KOPT-K1 (cell line): ENCODE data around the gene KIF22.
"Not testable (repeated sequence)": the region's sequence is repeated elsewhere in the genome, so short reads cannot be mapped to it uniquely, and the experiment has no call there.

Experiments
- H3K27ac ChIP-seq: fragments of 200-600 bp; sonication (generic); 2 replicates; pipeline ENCODE4 v1.5.1; 2016; ENCODE audit warnings: antibody characterized with exemption, mild to moderate bottlenecking, low read depth, low read length; ENCODE audit not compliant: poor library complexity, severe bottlenecking
- H3K36me3 ChIP-seq: fragments of 200-600 bp; sonication (generic); 2 replicates; pipeline ENCODE4 v1.5.1; 2017; ENCODE audit warnings: antibody characterized with exemption, mild to moderate bottlenecking, low read length, moderate library complexity; ENCODE audit not compliant: insufficient read depth
- H3K9me3 ChIP-seq: fragments of 200-600 bp; sonication (generic); 2 replicates; pipeline ENCODE4 v1.5.1; 2017; ENCODE audit warnings: antibody characterized with exemption, low read length, mild to moderate bottlenecking; ENCODE audit not compliant: insufficient read depth, poor library complexity, severe bottlenecking

KIF22 gene

GRCh38 chr16:29760567-29761279 lies 29.8 kb upstream of the KIF22 start:
- Histone ChIP-seq H3K36me3 (no peaks in the 10 kb centered on the region), H3K27ac (no peak overlapping the region), H3K9me3 (no peaks in the 10 kb centered on the region)

GRCh38 chr16:29761280-29761651 lies 29.3 kb upstream of the KIF22 start:
- not testable (repeated sequence) for H3K27ac ChIP-seq, H3K9me3 ChIP-seq, H3K36me3 ChIP-seq

GRCh38 chr16:29761882-29762281 lies 28.7 kb upstream of the KIF22 start:
- H3K27ac ChIP-seq, result no peak overlapping the region
- no peaks in the 10 kb centered on the region for H3K36me3 ChIP-seq
- H3K9me3 ChIP-seq, result no peaks in the 10 kb centered on the region

GRCh38 chr16:29763326-29763725 lies 27.2 kb upstream of the KIF22 start:
- no peaks in the 10 kb centered on the region for H3K36me3 ChIP-seq
- no peaks in the 10 kb centered on the region for H3K9me3 ChIP-seq
- H3K27ac ChIP-seq, result no peak overlapping the region

- H3K36me3 ChIP-seq, result no peaks in the 10 kb centered on the region
- no peak overlapping the region for H3K27ac ChIP-seq
- no peaks in the 10 kb centered on the region for H3K9me3 ChIP-seq
Measured at GRCh38 chr16:29765167-29766032, 25.2 kb upstream of the KIF22 start.

- Histone ChIP-seq H3K27ac (no peak overlapping the region), H3K36me3 (no peaks in the 10 kb centered on the region), H3K9me3 (no peaks in the 10 kb centered on the region)
Measured at GRCh38 chr16:29766571-29766970, 24.0 kb upstream of the KIF22 start.

- no peaks in the 10 kb centered on the region for H3K9me3 ChIP-seq
- H3K36me3 ChIP-seq, result no peaks in the 10 kb centered on the region
- no peak overlapping the region for H3K27ac ChIP-seq
Measured at GRCh38 chr16:29767062-29767461, 23.5 kb upstream of the KIF22 start.

GRCh38 chr16:29769507-29769906 lies 21.0 kb upstream of the KIF22 start:
- Histone ChIP-seq H3K36me3 (no peaks in the 10 kb centered on the region), H3K27ac (no peak overlapping the region), H3K9me3 (no peaks in the 10 kb centered on the region)

GRCh38 chr16:29770250-29770929 lies 20.2 kb upstream of the KIF22 start:
- Histone ChIP-seq H3K27ac (no peak overlapping the region), H3K36me3 (no peaks in the 10 kb centered on the region), H3K9me3 (no peaks in the 10 kb centered on the region)

- H3K36me3 ChIP-seq, H3K27ac ChIP-seq, H3K9me3 ChIP-seq: not testable (repeated sequence)
Measured at GRCh38 chr16:29772330-29772729, 18.2 kb upstream of the KIF22 start.

GRCh38 chr16:29774730-29775129 lies 15.8 kb upstream of the KIF22 start:
- Histone ChIP-seq H3K27ac (no peak overlapping the region), H3K9me3 (no peaks in the 10 kb centered on the region), H3K36me3 (no peaks in the 10 kb centered on the region)

GRCh38 chr16:29775742-29776408 lies 14.7 kb upstream of the KIF22 start:
- Histone ChIP-seq H3K27ac (no peak overlapping the region), H3K36me3 (no peaks in the 10 kb centered on the region), H3K9me3 (no peaks in the 10 kb centered on the region)

- H3K36me3 ChIP-seq, result no peaks in the 10 kb centered on the region
- no peak within 1 kb of the TSS for H3K27ac ChIP-seq
- H3K9me3 ChIP-seq, result no peaks in the 10 kb centered on the region
Measured at GRCh38 chr16:29777576-29778350, 12.8 kb upstream of the KIF22 start, which contains the start of gene ZG16. Gene ZG16, plus strand, starts transcription at chr16:29778256. Its CDS starts 1,011 bp downstream, at chr16:29779267.

- Histone ChIP-seq H3K9me3 (no peaks in the 10 kb centered on the region), H3K36me3 (no peaks in the 10 kb centered on the region), H3K27ac (no peak overlapping the region)
Measured at GRCh38 chr16:29779474-29779873, 11.1 kb upstream of the KIF22 start.
